Astrocyte of the spinal cord (primary cell): Measurements from ENCODE around the gene TEPSIN.
A peak's percentile ranks its signal among the peaks of the same experiment; 100 is the strongest.

Experiments
- DNase-seq: peaks from one replicate; pipeline ENCODE4 v3.0.0; 2011; ENCODE audit warnings: low read depth, low spot score
- H3K4me3 ChIP-seq: 2 replicates; pipeline ENCODE4 v1.5.1; 2011; ENCODE audit warnings: low read depth, mild to moderate bottlenecking, low read length, moderate library complexity
- in situ Hi-C: cut with HindIII; loops from 2 replicates; pipeline ENCODE4 v1.10.0; 2017; ENCODE audit warnings: low sequenced_read_pairs
- TF ChIP-seq, protein P1 (sequence below): IDR thresholded peaks from 2 replicates; pipeline ENCODE4 v1.5.1; 2012; ENCODE audit warnings: low read depth, mild to moderate bottlenecking, low read length, inconsistent platforms

The TEPSIN gene

DNA sequence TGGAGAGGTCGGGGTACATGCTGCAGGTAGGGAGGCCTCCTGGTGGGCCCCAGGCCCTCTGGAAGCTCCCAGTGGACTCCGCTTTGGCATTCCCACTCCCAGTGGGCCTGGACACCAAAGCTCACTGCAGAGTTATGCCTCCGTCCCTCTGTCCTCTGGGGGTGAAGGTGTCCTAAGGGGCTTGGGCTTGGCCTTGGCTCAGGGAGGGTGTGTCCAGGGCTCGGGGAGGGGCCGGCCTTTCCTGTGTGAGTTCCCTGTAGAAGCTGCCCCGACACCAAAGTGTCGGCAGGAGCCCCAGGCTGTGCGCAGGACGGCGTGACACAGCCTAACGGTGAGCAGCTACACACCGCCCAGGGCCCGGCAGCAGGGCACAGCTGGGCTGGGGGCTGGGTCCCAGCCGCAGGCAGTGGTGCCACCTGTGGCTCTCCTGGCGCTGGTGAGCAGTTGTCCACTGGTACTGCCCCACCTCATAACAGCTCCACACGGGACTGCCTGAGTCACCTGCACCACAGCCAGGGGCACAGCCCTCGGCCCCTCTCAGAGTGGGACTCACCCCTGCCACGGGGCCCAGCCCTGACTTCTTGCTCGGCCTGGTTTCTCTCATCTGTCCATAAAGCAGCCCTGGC is 6.1 kb downstream of the TEPSIN start:
- TF ChIP-seq, protein P1, sequence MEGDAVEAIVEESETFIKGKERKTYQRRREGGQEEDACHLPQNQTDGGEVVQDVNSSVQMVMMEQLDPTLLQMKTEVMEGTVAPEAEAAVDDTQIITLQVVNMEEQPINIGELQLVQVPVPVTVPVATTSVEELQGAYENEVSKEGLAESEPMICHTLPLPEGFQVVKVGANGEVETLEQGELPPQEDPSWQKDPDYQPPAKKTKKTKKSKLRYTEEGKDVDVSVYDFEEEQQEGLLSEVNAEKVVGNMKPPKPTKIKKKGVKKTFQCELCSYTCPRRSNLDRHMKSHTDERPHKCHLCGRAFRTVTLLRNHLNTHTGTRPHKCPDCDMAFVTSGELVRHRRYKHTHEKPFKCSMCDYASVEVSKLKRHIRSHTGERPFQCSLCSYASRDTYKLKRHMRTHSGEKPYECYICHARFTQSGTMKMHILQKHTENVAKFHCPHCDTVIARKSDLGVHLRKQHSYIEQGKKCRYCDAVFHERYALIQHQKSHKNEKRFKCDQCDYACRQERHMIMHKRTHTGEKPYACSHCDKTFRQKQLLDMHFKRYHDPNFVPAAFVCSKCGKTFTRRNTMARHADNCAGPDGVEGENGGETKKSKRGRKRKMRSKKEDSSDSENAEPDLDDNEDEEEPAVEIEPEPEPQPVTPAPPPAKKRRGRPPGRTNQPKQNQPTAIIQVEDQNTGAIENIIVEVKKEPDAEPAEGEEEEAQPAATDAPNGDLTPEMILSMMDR: no peak
- in situ Hi-C loops: no loop called here
- DNase-seq: no peak
- H3K4me3 ChIP-seq: no peak overlapping the region

DNA sequence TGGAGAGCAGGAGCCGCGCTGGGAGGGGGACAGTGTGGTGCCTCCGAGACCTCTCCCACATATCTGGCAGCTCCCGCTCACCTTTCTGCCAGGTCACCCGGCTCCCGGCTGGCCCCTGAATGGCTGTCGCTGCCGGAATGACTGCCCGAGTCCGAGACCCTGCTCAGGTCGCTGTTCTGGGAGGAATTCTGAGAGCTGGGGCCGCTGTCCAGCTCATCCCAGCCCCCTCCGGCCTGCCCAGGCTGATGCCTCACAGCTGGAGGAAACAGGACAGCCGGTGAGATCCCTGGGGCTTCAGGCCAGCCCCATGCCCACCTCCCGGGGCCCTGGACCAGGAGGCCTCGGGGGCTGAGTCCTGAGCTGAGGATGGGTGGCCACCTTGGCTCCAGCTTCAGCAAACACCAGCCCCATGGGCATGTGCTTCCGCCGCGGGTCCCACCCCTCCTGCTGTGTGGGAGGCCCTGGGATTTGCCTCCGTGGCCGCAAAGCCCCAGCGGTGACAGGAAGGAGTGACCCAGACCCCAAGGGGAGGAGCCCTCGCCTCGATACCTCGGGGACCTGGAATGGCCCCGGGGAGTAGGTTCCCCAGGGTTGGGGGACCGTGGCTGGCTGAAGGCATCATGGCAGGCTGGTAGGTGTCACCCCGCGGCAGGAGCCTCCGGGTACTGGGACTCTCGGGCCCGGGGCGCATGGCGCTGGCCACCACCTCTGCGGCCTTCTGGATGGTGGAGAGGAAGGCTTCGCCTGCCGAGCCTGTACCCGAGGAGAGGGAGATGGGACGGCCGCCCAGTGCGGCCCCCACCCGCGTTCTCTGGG is 6.9 kb downstream of the TEPSIN start:
- in situ Hi-C loops: no loop called here
- H3K4me3 ChIP-seq: no peak overlapping the region
- DNase-seq: no peak
- TF ChIP-seq, protein P1: no peak

DNA sequence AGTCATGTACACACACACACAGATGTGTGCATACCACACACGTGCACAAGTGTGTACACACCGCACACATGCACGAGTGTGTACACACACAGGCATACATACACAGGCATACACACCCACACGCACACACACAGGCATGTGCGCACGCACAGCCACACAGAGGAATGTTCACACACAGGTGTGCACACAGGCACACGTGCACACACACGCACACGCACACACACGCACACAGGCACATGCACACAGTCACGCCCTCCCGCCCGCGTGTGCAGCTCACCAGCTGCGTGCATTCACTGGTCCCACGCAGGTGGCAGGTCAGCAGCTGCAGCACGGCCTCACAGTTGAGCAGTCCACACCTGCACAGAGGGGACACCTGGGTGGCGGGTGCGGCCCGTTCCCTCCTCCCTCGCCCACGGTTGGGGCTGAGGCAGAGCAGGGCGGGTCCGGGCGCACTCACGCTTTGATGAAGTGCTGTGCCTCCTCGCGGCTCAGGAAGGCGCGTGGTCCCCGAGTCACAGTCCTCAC is 7.7 kb downstream of the TEPSIN start:
- DNase-seq: no peak
- no peak overlapping the region for H3K4me3 ChIP-seq
- TF ChIP-seq, protein P1: no peak
- in situ Hi-C loops: no loop called here

DNA sequence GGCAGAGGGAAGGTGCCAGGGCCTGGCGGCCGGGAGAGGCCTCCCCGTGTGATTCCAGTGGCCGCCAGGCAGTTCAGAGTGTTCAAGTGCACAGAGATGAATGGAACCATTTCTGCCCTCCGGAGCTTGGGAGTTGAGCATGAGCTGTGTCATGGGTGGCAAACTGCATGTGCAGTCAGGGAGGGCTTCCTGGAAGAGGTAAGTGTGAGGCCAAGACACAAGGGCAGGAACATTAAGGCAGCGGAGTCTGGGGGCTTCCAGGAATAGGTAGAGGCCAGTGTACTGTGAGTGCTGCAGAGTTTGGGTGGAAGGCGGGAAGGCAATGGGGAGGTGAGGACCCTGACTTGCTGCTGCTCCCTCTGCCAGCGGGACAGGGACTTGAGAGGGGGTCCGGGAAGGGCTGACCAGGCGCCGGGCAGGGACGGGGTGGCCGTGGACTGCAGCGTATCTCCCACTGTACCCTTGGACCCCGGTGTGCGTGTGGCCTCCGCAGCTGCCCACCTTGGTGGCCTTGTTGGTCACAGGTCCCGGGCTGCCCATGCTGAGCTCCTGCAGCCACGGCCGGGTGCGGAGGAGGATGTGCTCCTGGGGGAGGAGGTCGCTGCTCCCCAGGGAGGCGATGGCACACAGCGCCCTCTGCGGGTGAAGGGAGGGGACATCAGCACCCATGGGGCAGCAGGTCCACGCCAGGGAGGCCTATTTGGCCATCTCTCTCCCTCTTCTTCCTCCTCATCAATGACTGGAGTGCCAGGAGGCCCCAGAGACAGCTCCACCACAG is 8.6 kb downstream of the TEPSIN start:
- in situ Hi-C loops: no loop called here
- TF ChIP-seq, protein P1: peak; percentile 41
- no peak overlapping the region for H3K4me3 ChIP-seq
- DNase-seq: no peak

DNA sequence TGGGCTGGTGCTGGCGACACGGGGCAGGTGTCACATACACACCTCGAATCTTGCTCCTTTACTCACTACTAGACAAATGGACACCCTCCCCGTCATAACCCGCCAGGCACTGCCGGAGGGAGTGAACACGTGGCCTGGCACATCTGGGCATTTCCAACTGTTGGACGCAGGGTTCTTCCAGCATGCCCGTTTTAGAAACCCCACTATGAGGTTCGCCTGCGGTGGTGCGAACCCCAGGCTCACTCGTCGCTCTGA is 9.3 kb downstream of the TEPSIN start:
- in situ Hi-C loops: no loop called here
- DNase-seq: no peak

More for the DNA sequence above, 9.3 kb downstream of the TEPSIN start:
- H3K4me3 ChIP-seq: no peak overlapping the region
- TF ChIP-seq, protein P1: no peak
